Ureter (tissue), 1 donor: ENCODE measurements around the gene ANKS4B. TPM values are rescaled to one million over a fixed set of nuclear protein-coding genes. Genes with fewer than 3 reads are reported as not detected.
"Not testable (repeated sequence)": the region's sequence is repeated elsewhere in the genome, so short reads cannot be mapped to it uniquely, and the experiment has no call there.

ENCODE experiments used
- DNase-seq: peaks from one replicate; pipeline ENCODE4 v3.0.0-alpha.2; 2020; ENCODE audit warnings: low spot score
- total RNA-seq: library from RNA; stranded (reverse); gene quantifications from one replicate; pipeline ENCODE4 v1.2.4, GENCODE V29; 2023
- donor health status: DM: yes; HTN: yes; CAD: no.

The ANKS4B gene
- total RNA-seq, 1 donor from 2014 or later = not detected

- DNase-seq = no peak
Observed at GRCh38 chr16:21262779-21263639, 29.5 kb downstream of the ANKS4B start.

GRCh38 chr16:21263640-21264570, 30.4 kb downstream of the ANKS4B start:
- DNase-seq = no peak

GRCh38 chr16:21264571-21265036, 31.1 kb downstream of the ANKS4B start:
- no peak for DNase-seq

- DNase-seq = no peak
Observed at GRCh38 chr16:21265104-21265837, 31.8 kb downstream of the ANKS4B start.

GRCh38 chr16:21267298-21267697, 33.8 kb downstream of the ANKS4B start:
- no peak for DNase-seq

GRCh38 chr16:21268236-21268635, 34.7 kb downstream of the ANKS4B start:
- peak; percentile 50 for DNase-seq

GRCh38 chr16:21272253-21272652, 38.8 kb downstream of the ANKS4B start:
- DNase-seq = no peak

GRCh38 chr16:21272763-21273162, 39.3 kb downstream of the ANKS4B start:
- DNase-seq = not testable (repeated sequence)

- peak; percentile 5 for DNase-seq
Observed at GRCh38 chr16:21274172-21274726, 40.8 kb downstream of the ANKS4B start.

GRCh38 chr16:21275529-21275928, 42.0 kb downstream of the ANKS4B start:
- no peak for DNase-seq

GRCh38 chr16:21276090-21276489, 42.6 kb downstream of the ANKS4B start:
- DNase-seq = no peak

- DNase-seq = peak; percentile 38
Observed at GRCh38 chr16:21277045-21277926, 43.8 kb downstream of the ANKS4B start.

- DNase-seq = peak; percentile 64
Observed at GRCh38 chr16:21277927-21278706, 44.6 kb downstream of the ANKS4B start, which contains the start of gene CRYM. Gene CRYM, minus strand, starts transcription at chr16:21278290. Its CDS starts 39 bp downstream, at chr16:21278251.

GRCh38 chr16:21279501-21279900, 46.0 kb downstream of the ANKS4B start:
- DNase-seq = no peak

- DNase-seq = peak; percentile 14
Observed at GRCh38 chr16:21281698-21282389, 48.3 kb downstream of the ANKS4B start.

GRCh38 chr16:21283521-21284289, 50.2 kb downstream of the ANKS4B start:
- DNase-seq = peak; percentile 61

GRCh38 chr16:21284414-21284813, 50.9 kb downstream of the ANKS4B start:
- DNase-seq = no peak

- DNase-seq = no peak
Observed at GRCh38 chr16:21285314-21285713, 51.8 kb downstream of the ANKS4B start.
